Lower leg skin (tissue), 4 donors: ENCODE measurements around the gene PRRX2. TPM values are rescaled to one million over a fixed set of nuclear protein-coding genes. Genes with fewer than 3 reads are reported as not detected.
"Not testable (repeated sequence)": the region's sequence is repeated elsewhere in the genome, so short reads cannot be mapped to it uniquely, and the experiment has no call there.

ENCODE experiments used
- DNase-seq, 2 donors: peaks; one replicate each; pipeline ENCODE4 v3.0.0-alpha.2; 2019; ENCODE audit warnings: low spot score in 2 of 2
- H3K4me3 ChIP-seq: fragments of 200-600 bp; sonication (generic); 2 replicates; pipeline ENCODE4 v1.5.1; 2017; ENCODE audit warnings: mild to moderate bottlenecking, low read depth; ENCODE audit not compliant: poor library complexity, severe bottlenecking
- POLR2A ChIP-seq, 2 donors: fragments of 450-650 bp; IDR thresholded peaks; one replicate each; pipeline ENCODE4 v1.6.1; 2016 to 2017; ENCODE audit warnings: antibody characterized with exemption in 2 of 2, mild to moderate bottlenecking in 1 of 2, moderate library complexity in 1 of 2
- WGBS, 2 donors: methylation state at CpG; one replicate each; pipeline ENCODE4 v1.1.5; 2018; 5-methylcytosine and 5-hydroxymethylcytosine counted together
- intact Hi-C: fragments of 100-400 bp; cut with DNase I; formaldehyde crosslinking; loops from one replicate; pipeline ENCODE4 v1.15.0; 2023; ENCODE audit warnings: low total_unique reads
- total RNA-seq, 4 donors: library from RNA; depleted of rRNA; stranded (reverse); fragments of >200 nt; gene quantifications; one replicate each; pipeline ENCODE4 v1.1.0, GENCODE V29; 2016
- TF ChIP-seq, protein P1 (sequence below), 3 donors: fragments of 450-650 bp; IDR thresholded peaks; one replicate each; pipeline ENCODE4 v1.5.1; 2016; ENCODE audit warnings: antibody characterized with exemption in 3 of 3, mild to moderate bottlenecking in 3 of 3, moderate library complexity in 2 of 3

Gene PRRX2
- total RNA-seq, 4 donors from 2014 or later, result 10.7 to 24.1 (median 16.6) TPM

DNA sequence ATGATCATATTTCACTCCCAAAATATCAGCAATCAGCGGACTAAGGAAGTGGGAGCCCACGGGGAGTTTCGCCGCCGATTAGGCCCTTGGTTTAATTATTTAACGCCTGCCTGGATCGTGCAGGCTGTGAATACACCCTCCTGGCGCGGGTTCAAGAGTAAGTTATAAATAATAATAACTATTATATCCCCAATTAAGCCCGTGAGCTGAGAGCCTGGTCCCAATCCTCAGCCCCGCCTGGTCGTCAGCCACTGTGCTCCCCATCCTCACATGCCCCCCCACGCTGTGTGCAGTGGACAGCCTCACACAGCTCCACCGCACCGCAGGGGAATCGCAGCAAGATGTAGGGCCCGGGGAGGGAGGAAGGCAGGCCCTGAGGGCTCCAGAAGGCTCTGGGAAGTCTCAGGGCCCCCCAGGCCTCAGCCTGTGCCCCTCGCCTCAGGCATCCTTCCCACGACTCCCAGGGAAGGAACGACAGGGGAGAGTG, 10.8 kb upstream of the PRRX2 start:
- H3K4me3 ChIP-seq, result no peak overlapping the region
- 39 to 53% methylated on average over 20 of the region's 20 CpGs for WGBS, 2 donors
- intact Hi-C loops, result no loop called here
- TF ChIP-seq, protein P1, sequence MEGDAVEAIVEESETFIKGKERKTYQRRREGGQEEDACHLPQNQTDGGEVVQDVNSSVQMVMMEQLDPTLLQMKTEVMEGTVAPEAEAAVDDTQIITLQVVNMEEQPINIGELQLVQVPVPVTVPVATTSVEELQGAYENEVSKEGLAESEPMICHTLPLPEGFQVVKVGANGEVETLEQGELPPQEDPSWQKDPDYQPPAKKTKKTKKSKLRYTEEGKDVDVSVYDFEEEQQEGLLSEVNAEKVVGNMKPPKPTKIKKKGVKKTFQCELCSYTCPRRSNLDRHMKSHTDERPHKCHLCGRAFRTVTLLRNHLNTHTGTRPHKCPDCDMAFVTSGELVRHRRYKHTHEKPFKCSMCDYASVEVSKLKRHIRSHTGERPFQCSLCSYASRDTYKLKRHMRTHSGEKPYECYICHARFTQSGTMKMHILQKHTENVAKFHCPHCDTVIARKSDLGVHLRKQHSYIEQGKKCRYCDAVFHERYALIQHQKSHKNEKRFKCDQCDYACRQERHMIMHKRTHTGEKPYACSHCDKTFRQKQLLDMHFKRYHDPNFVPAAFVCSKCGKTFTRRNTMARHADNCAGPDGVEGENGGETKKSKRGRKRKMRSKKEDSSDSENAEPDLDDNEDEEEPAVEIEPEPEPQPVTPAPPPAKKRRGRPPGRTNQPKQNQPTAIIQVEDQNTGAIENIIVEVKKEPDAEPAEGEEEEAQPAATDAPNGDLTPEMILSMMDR (IDR thresholded peaks at IDR 0.05), result no peak
- no peak for TF ChIP-seq POLR2A (IDR thresholded peaks at IDR 0.05)
- no peak for DNase-seq

DNA sequence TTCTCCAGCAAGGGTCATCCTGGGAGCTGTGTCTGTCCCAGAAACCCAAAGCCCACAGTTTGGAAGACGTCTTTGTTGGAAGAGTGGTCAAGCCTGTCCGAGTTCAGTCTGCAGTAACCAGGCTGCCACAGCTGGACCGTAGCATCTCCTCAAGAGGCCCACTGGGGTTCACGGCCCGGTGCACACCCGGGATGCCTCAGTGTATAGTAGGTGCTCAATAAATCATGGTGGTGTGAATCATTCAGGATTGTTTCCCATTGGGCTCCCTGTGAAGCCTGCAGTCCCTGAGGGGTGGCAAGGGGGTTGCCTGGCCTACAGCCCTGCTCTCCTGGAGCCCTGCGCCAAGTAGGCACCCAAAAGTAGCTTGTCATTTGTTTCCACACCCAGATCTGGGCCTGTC, 10.3 kb upstream of the PRRX2 start:
- intact Hi-C loops, result no loop called here
- TF ChIP-seq, protein P1 (IDR thresholded peaks at IDR 0.05), result no peak
- TF ChIP-seq POLR2A (IDR thresholded peaks at IDR 0.05), result no peak
- 97 to 98% methylated on average over 6 to 7 of the region's 7 CpGs for WGBS, 2 donors
- H3K4me3 ChIP-seq, result no peak overlapping the region
- DNase-seq, result no peak

DNA sequence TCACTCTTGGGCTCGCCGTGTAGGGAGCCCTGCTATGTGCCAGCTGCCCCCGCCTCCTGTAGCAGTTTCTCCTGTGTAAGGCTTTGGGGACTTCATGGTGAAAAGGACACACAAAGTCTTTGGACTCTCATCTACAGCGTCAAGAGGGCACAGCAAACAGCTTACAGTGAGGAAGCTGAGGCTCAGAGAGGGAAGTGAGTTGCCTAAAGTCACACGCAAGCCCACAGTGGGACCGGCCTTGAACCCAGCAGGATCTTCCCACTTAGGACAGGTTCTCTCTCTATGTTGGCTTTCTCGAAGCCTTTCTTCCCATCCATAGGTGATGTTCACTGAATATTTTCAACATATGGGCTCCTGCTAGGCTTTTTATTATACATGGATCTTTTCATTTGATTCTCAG, 9.8 kb upstream of the PRRX2 start:
- intact Hi-C loops, result no loop called here
- H3K4me3 ChIP-seq, result no peak overlapping the region
- no peak for TF ChIP-seq POLR2A (IDR thresholded peaks at IDR 0.05)
- TF ChIP-seq, protein P1 (IDR thresholded peaks at IDR 0.05), result no peak
- no peak for DNase-seq
- WGBS, 2 donors, result 78 to 99% methylated on average over 7 of the region's 7 CpGs

- WGBS, 2 donors, result 74 to 89% methylated on average over 12 of the region's 12 CpGs
- intact Hi-C loops, result no loop called here
- DNase-seq, result no peak
- TF ChIP-seq POLR2A (IDR thresholded peaks at IDR 0.05), result no peak
- TF ChIP-seq, protein P1 (IDR thresholded peaks at IDR 0.05), result no peak
- no peak overlapping the region for H3K4me3 ChIP-seq
Measured at GRCh38 chr9:129656795-129657390, 8.6 kb upstream of the PRRX2 start.

GRCh38 chr9:129661029-129661428, 4.4 kb upstream of the PRRX2 start:
- DNase-seq, result no peak
- no peak overlapping the region for H3K4me3 ChIP-seq
- no peak for TF ChIP-seq POLR2A (IDR thresholded peaks at IDR 0.05)
- intact Hi-C loops, result no loop called here
- 52 to 65% methylated on average over 2 of the region's 2 CpGs for WGBS, 2 donors

- DNase-seq, H3K4me3 ChIP-seq, intact Hi-C loops: not testable (repeated sequence)
- 73 to 81% methylated on average over 3 of the region's 3 CpGs for WGBS, 2 donors
Measured at GRCh38 chr9:129662239-129662638, 3.2 kb upstream of the PRRX2 start.
